ENCODE data around the gene CNTN5.

CNTN5 gene

DNA sequence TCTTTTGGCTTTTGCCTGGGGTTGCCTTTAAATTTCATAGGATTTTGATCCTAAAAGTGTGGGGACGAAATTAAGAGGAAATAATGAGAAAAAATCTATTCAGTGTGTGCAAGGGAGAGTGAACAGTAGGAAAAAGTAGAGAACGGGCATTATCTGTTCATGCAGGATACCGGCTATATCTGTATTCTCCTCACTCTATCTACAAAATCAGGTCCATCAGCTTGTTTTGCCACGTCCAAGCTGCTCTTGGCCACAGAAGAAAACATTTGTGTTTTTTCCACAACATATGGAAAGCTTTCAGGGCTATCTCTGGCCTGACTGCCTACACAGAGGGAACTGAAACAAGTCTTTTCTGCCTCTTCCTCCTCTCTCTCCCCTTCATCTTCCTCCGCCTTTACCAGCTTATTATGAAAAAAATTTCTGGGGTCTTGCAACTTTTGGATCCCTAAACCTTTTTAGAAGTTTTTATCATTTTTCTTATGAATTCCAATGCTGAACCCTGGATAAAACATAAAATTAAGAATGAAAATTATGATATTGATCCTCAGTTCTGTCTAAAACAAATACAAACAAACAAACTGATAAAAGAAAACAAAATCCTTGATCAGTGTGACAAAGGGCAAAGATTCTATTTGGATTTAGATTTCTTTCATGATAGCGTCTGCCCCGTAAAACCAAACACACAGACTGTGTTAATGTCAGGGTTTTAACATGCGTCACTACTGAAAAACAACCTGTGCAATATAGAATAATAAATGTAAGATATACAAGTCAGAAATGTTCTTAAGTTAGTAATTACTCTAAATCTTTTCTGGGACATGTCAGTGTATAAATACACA, 219.7 kb downstream of the CNTN5 start:
- TF ChIP-seq ZNF565 (CRISPR knock-in tag; conservative IDR thresholded peaks at IDR 0.05; ENCODE audit: low read depth) (no peak), TCF4 (CRISPR knock-in tag; IDR thresholded peaks at IDR 0.05; ENCODE audit: borderline replicate concordance) (no peak)
- no peak for ATAC-seq

DNA sequence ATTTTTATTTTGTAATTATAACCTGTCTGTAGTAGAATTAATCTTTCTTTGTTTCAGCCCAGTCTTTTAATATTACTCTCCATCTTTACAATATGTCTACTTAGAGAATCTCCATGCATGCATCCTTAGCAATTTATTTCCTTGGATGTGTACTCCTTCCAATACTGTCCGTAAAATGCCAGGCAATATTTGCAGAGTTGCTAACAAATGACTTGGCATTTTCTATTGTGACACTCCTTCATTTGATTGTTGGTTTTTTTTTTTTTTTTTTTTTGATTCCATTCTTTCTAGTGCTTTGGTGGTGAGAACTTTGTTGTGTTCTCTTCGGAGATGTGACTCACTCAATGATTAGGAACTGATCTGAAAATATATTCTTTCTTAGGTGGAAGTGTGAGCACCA, 220.3 kb downstream of the CNTN5 start:
- ATAC-seq: no peak
- TF ChIP-seq TOX (CRISPR knock-in tag; IDR thresholded peaks at IDR 0.05; ENCODE audit: borderline replicate concordance) (no peak), ZC3H10 (CRISPR knock-in tag; IDR thresholded peaks at IDR 0.05) (no peak), SNAI2 (CRISPR knock-in tag; IDR thresholded peaks at IDR 0.05) (no peak), ZNF565 (CRISPR knock-in tag; conservative IDR thresholded peaks at IDR 0.05; ENCODE audit: low read depth) (no peak), ARNTL (CRISPR knock-in tag; IDR thresholded peaks at IDR 0.05; ENCODE audit: borderline replicate concordance, low read depth) (no peak), PPARA (CRISPR knock-in tag; IDR thresholded peaks at IDR 0.05; ENCODE audit: borderline replicate concordance) (no peak), RARB (CRISPR knock-in tag; IDR thresholded peaks at IDR 0.05) (no peak), ISL1 (CRISPR knock-in tag; IDR thresholded peaks at IDR 0.05) (no peak), GLIS3 (CRISPR knock-in tag; IDR thresholded peaks at IDR 0.05) (no peak), BACH2 (CRISPR knock-in tag; IDR thresholded peaks at IDR 0.05; ENCODE audit: borderline replicate concordance) (no peak), ZFP30 (CRISPR knock-in tag; IDR thresholded peaks at IDR 0.05) (no peak), CSDC2 (CRISPR knock-in tag; IDR thresholded peaks at IDR 0.05) (no peak), ESRRG (CRISPR knock-in tag; IDR thresholded peaks at IDR 0.05) (no peak), ZNF70 (CRISPR knock-in tag; IDR thresholded peaks at IDR 0.05) (no peak)
- TF ChIP-seq, protein P1, sequence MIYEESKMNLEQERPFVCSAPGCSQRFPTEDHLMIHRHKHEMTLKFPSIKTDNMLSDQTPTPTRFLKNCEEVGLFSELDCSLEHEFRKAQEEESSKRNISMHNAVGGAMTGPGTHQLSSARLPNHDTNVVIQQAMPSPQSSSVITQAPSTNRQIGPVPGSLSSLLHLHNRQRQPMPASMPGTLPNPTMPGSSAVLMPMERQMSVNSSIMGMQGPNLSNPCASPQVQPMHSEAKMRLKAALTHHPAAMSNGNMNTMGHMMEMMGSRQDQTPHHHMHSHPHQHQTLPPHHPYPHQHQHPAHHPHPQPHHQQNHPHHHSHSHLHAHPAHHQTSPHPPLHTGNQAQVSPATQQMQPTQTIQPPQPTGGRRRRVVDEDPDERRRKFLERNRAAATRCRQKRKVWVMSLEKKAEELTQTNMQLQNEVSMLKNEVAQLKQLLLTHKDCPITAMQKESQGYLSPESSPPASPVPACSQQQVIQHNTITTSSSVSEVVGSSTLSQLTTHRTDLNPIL (CRISPR knock-in tag; IDR thresholded peaks at IDR 0.05; ENCODE audit: low read depth): no peak
- TF ChIP-seq, protein P2, sequence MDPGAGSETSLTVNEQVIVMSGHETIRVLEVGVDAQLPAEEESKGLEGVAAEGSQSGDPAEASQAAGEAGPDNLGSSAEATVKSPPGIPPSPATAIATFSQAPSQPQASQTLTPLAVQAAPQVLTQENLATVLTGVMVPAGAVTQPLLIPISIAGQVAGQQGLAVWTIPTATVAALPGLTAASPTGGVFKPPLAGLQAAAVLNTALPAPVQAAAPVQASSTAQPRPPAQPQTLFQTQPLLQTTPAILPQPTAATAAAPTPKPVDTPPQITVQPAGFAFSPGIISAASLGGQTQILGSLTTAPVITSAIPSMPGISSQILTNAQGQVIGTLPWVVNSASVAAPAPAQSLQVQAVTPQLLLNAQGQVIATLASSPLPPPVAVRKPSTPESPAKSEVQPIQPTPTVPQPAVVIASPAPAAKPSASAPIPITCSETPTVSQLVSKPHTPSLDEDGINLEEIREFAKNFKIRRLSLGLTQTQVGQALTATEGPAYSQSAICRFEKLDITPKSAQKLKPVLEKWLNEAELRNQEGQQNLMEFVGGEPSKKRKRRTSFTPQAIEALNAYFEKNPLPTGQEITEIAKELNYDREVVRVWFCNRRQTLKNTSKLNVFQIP (CRISPR knock-in tag; IDR thresholded peaks at IDR 0.05; ENCODE audit: borderline replicate concordance, low read depth): no peak

DNA sequence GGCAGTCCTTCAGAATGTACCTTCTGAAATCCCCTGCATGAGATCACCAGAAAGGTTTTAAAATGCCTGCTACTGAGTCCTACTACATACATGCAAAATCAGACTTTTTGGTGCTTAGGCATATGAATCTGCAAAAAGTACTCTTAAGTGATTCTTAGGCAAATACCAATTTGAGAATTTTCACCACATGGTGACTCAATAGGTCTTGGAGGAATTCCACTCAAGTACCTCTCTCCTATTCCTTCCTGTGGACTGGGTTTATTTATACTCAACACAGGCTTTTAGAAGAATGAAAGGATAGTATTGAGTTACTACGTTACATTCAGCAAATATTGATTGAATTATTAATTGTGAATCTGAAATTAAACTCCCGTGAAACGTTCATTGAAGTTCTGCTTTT, 223.9 kb downstream of the CNTN5 start:
- ATAC-seq: no peak
- no peak for TF ChIP-seq ZNF8 (CRISPR knock-in tag; IDR thresholded peaks at IDR 0.05)
- TF ChIP-seq RARB (CRISPR knock-in tag; IDR thresholded peaks at IDR 0.05): no peak
- TF ChIP-seq OSR1 (CRISPR knock-in tag; IDR thresholded peaks at IDR 0.05): no peak
- TF ChIP-seq PPARA (CRISPR knock-in tag; IDR thresholded peaks at IDR 0.05; ENCODE audit: borderline replicate concordance): no peak
- TF ChIP-seq, protein P3, sequence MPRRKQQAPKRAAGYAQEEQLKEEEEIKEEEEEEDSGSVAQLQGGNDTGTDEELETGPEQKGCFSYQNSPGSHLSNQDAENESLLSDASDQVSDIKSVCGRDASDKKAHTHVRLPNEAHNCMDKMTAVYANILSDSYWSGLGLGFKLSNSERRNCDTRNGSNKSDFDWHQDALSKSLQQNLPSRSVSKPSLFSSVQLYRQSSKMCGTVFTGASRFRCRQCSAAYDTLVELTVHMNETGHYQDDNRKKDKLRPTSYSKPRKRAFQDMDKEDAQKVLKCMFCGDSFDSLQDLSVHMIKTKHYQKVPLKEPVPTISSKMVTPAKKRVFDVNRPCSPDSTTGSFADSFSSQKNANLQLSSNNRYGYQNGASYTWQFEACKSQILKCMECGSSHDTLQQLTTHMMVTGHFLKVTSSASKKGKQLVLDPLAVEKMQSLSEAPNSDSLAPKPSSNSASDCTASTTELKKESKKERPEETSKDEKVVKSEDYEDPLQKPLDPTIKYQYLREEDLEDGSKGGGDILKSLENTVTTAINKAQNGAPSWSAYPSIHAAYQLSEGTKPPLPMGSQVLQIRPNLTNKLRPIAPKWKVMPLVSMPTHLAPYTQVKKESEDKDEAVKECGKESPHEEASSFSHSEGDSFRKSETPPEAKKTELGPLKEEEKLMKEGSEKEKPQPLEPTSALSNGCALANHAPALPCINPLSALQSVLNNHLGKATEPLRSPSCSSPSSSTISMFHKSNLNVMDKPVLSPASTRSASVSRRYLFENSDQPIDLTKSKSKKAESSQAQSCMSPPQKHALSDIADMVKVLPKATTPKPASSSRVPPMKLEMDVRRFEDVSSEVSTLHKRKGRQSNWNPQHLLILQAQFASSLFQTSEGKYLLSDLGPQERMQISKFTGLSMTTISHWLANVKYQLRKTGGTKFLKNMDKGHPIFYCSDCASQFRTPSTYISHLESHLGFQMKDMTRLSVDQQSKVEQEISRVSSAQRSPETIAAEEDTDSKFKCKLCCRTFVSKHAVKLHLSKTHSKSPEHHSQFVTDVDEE (CRISPR knock-in tag; IDR thresholded peaks at IDR 0.05): no peak
- no peak for TF ChIP-seq ISL1 (CRISPR knock-in tag; IDR thresholded peaks at IDR 0.05)
- TF ChIP-seq, protein P4, sequence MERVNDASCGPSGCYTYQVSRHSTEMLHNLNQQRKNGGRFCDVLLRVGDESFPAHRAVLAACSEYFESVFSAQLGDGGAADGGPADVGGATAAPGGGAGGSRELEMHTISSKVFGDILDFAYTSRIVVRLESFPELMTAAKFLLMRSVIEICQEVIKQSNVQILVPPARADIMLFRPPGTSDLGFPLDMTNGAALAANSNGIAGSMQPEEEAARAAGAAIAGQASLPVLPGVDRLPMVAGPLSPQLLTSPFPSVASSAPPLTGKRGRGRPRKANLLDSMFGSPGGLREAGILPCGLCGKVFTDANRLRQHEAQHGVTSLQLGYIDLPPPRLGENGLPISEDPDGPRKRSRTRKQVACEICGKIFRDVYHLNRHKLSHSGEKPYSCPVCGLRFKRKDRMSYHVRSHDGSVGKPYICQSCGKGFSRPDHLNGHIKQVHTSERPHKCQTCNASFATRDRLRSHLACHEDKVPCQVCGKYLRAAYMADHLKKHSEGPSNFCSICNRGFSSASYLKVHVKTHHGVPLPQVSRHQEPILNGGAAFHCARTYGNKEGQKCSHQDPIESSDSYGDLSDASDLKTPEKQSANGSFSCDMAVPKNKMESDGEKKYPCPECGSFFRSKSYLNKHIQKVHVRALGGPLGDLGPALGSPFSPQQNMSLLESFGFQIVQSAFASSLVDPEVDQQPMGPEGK (CRISPR knock-in tag; IDR thresholded peaks at IDR 0.05; ENCODE audit: borderline replicate concordance): no peak
- TF ChIP-seq, protein P1 (CRISPR knock-in tag; IDR thresholded peaks at IDR 0.05; ENCODE audit: low read depth): no peak
- TF ChIP-seq, protein P5, sequence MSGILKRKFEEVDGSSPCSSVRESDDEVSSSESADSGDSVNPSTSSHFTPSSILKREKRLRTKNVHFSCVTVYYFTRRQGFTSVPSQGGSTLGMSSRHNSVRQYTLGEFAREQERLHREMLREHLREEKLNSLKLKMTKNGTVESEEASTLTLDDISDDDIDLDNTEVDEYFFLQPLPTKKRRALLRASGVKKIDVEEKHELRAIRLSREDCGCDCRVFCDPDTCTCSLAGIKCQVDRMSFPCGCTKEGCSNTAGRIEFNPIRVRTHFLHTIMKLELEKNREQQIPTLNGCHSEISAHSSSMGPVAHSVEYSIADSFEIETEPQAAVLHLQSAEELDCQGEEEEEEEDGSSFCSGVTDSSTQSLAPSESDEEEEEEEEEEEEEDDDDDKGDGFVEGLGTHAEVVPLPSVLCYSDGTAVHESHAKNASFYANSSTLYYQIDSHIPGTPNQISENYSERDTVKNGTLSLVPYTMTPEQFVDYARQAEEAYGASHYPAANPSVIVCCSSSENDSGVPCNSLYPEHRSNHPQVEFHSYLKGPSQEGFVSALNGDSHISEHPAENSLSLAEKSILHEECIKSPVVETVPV (CRISPR knock-in tag; IDR thresholded peaks at IDR 0.05): no peak
- TF ChIP-seq TCF4 (CRISPR knock-in tag; IDR thresholded peaks at IDR 0.05; ENCODE audit: borderline replicate concordance): no peak
- TF ChIP-seq ZFP30 (CRISPR knock-in tag; IDR thresholded peaks at IDR 0.05): no peak
- no peak for TF ChIP-seq SNAI2 (CRISPR knock-in tag; IDR thresholded peaks at IDR 0.05)
- TF ChIP-seq BACH2 (CRISPR knock-in tag; IDR thresholded peaks at IDR 0.05; ENCODE audit: borderline replicate concordance): no peak
- TF ChIP-seq ESRRG (CRISPR knock-in tag; IDR thresholded peaks at IDR 0.05): no peak
- no peak for TF ChIP-seq ZFP3 (CRISPR knock-in tag; IDR thresholded peaks at IDR 0.05)
- TF ChIP-seq GLIS3 (CRISPR knock-in tag; IDR thresholded peaks at IDR 0.05): no peak
- no peak for TF ChIP-seq ZNF70 (CRISPR knock-in tag; IDR thresholded peaks at IDR 0.05)
- no peak for TF ChIP-seq ARNTL (CRISPR knock-in tag; IDR thresholded peaks at IDR 0.05; ENCODE audit: borderline replicate concordance, low read depth)
- TF ChIP-seq CSDC2 (CRISPR knock-in tag; IDR thresholded peaks at IDR 0.05): no peak

Measured in SK-N-SH treated with all-trans-retinoic acid at 6 μM for 48 hours (cell line).